ENCODE data around the gene KCNG2.

DNA sequence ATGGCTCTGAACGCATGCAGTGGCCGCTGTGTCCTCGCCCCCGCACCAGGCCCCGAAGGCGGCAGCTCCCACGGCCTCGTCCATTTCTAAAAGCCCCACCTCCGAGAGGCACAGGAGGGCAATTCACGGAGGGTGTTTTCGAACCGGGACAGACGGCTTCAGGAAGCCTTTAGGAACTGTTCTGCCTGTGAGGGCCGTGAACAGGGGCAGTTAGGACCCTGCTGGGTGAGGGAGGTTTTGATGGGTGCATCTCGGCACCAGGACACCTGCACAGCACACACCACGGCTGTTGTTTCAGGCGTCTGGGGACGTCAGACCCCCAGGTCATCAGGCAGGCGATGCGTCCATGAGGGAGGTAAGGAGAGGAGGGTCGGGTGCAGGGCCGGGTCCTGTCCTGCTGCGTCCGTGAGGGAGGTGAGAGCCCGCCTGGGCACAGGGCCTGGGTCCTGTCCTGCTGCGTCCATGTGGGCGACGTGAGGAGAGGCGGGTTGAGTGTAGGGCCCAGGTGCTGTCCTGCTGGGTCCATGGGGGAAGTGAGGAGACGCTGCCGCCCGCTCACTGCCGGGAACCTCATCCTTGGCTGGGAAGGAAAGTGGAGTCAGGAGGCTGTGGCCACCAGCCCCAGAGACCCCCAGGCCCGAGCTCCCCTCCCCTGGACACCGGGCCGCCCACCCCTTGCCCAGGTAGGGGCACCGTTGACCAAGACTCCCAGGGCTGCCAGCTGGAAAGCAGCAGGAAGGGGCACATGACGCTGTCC lies 25.5 kb upstream of the KCNG2 start:
- TF ChIP-seq CTCF (conservative IDR thresholded peaks at IDR 0.05) (no peak), ZFX (IDR thresholded peaks at IDR 0.05) (no peak)
